Stimulated activated naive CD4-positive, alpha-beta T cell treated with Interleukin-2 at 50 U/mL for 16 hours (primary cell): Measurements from ENCODE around the gene NFIX.
"Not testable (repeated sequence)": the region's sequence is repeated elsewhere in the genome, so short reads cannot be mapped to it uniquely, and the experiment has no call there.

Experiments used
- DNase-seq: peaks from one replicate; lab custom pipeline; 2025; lab: John Stamatoyannopoulos, UW

The NFIX gene

GRCh38 chr19:12994701-12995595, at the start of gene NFIX:
NFIX (plus strand) TSS chr19:12995475; CDS start chr19:12995838, 363 bp downstream.
- DNase-seq: peak; percentile 52

- DNase-seq: peak; percentile 95
Observed at GRCh38 chr19:12945479-12946091, 49.7 kb upstream of the NFIX start, which contains the start of gene RAD23A. RAD23A (plus strand) TSS chr19:12945862; CDS start chr19:12945949, 87 bp downstream.

GRCh38 chr19:12946092-12946721, 49.1 kb upstream of the NFIX start:
- DNase-seq: peak; percentile 52

DNA sequence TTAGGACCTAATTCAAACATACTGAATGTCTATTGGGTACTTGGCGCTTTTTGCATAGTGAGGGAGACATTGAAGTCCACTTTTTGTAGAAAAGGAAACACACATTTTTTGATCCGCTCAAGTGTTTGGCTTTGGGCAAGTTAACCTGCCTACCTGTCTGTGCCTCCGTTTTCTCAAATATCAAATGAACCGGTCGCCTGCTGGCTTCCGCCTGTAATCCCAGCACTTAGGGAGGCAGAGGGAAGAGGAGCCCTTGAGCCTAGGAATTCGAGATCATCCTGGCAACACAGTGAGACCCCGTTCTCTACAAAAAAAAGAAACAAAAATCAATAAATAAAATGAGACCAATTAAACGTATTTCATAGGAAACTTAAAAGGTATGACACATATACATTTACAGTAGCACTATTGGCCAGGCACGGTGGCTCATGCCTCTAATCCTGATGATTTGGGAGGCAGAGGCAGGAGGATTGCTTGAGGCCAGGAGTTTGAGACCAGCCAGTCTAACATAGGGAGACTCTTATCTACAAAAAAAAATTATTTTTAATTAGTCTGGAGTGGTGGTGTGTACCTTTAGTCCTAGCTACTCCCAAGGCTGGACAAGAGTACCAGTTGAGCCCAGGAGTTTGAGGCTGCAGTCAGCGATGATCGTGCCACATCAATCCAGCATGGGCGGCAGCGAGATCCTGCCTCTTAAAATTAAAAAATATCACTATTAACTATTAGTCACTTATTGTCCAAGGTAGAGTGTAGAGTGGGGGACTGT, 48.4 kb upstream of the NFIX start:
- DNase-seq: no peak

DNA sequence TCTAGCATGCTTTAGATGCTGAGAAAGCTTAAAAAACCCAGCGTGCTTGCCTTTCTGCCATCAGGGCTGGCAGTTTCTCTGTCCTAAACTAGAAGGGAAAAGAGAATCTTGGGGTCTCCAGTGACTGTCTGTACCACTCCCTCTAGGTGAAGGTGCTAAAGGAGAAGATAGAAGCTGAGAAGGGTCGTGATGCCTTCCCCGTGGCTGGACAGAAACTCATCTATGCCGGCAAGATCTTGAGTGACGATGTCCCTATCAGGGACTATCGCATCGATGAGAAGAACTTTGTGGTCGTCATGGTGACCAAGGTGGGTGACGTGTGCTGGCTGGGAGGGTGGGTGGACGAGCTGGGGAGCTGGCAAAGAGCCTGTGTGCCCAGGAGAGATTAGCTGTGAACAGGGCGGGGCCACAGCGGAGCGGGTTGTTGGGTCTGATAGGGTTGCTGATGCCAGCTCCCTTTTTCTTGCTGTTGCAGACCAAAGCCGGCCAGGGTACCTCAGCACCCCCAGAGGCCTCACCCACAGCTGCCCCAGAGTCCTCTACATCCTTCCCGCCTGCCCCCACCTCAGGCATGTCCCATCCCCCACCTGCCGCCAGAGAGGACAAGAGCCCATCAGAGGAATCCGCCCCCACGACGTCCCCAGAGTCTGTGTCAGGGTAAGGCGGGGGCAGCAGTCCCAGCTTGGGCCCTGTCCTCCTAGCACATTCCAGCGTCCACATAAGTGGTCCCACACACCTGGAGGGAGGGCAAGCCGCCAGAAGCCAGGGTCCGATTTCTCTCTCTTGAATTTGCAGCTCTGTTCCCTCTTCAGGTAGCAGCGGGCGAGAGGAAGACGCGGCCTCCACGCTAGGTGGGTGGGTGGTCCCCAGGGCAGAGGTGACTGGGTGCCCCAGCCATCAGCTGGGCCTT, 47.3 kb upstream of the NFIX start:
- DNase-seq: no peak

GRCh38 chr19:12948612-12949362, 46.5 kb upstream of the NFIX start:
- DNase-seq: no peak

GRCh38 chr19:12949363-12950283, 45.7 kb upstream of the NFIX start:
- no peak for DNase-seq

GRCh38 chr19:12952050-12952449, 43.2 kb upstream of the NFIX start:
- not testable (repeated sequence) for DNase-seq

- DNase-seq: no peak
Observed at GRCh38 chr19:12952488-12953137, 42.7 kb upstream of the NFIX start.

DNA sequence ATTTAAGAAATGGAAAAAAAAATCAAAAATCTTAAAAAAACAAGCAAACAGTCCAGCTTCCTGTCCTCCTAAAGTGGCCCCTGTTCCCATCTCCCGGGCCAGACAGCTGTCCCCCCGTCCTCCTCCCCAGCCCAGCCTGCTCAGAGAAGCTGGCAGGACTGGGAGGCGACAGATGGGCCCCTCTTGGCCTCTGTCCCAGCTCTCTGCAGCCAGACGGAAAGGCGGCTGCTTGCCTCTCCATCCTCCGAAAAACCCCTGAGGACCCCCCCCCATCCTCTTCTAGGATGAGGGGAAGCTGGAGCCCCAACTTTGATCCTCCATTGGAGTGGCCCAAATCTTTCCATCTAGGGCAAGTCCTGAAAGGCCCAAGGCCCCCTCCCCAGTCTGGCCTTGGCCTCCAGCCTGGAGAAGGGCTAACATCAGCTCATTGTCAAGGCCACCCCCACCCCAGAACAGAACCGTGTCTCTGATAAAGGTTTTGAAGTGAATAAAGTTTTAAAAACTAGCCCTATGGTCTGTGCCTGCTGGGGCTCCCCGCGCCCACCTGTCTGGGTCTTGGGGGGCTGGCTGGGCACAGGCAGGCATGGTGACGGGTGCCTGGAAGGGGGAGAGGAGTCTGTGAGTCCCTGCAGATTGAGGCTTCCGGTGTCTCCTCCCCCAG, 42.0 kb upstream of the NFIX start:
- no peak for DNase-seq

DNA sequence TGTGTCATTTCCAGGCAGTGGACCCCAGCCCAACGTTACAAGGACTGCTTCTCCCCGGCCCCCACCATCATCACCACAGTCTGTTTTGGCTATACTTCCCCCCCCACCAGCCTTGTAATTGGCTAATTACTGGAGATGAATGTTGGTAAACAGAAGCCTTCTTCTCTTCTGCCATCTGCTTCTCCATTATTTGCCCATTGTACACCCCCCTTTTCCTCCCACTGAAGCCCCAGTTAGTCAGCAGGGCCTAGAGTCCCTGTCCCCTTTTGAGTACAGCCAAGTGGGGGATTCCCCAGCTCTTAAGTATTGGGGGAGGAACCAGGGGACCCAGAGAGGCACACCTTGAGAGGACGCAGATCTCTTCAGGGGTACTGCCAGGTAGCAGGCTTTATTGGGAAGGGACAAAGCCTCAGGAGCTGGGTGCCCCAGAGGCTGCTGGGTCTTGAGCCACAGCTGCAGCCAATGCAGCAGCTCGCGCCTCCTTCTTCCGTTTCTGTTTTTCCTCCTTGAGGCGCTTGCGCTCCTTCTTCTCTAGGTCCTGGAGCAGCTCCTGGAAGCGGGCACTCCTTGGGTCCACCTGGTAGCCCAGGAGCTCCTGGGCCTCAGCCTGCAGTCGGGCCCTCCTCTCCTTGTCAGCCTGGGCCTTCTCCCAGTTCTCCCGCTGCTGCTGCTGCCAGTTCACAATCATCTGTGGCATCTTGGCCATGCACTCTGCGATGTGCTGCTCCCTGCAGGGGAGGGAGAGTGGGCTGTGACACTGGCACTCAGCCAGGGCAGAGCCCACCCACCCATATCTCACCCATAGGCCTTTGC, 41.3 kb upstream of the NFIX start:
- no peak for DNase-seq

- no peak for DNase-seq
Observed at GRCh38 chr19:12954612-12954962, 40.7 kb upstream of the NFIX start.

DNA sequence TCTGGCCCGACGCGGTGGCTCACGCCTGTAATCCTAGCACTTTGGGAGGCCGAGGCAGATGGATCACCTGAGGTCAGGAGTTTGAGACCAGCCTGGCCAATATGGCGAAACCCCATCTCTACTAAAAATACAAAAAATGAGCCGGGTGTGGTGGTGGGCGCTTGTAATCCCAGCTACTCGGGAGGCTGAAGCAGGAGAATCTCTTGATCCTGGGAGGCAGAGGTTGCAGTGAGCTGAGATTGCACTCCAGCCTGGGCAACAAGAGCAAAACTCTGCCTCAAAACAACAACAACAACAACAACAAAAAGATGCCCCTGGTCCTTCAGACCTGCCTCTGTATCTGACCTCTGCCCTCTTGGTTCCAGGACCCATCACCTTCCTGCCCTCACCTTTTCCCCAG, 39.7 kb upstream of the NFIX start:
- DNase-seq: not testable (repeated sequence)

DNA sequence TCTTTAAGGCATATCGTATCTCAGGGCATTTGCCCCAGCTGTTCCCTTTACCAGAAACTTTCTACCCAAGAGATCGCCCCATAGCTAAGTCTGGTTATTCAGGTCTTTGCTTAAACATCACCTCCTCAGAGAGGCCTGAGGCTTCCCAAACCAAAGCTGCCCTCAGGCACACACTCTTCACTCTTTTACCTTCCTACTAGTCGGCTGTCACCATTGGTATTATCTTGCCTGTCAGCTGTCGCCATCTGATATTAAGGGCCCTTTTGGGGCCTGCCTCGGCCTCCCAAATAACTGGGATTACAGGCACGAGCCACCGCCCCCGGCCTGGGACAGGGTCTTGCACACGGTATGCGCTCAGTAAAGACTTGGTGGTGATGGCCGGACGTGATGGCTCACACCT, 39.3 kb upstream of the NFIX start:
- no peak for DNase-seq

- peak; percentile 80 for DNase-seq
Observed at GRCh38 chr19:12956446-12957388, 38.6 kb upstream of the NFIX start, which contains the start of gene GADD45GIP1. GADD45GIP1 (minus strand) TSS chr19:12957223; CDS start chr19:12957212, 11 bp downstream.

GRCh38 chr19:12957389-12957952, 37.8 kb upstream of the NFIX start:
- DNase-seq: not testable (repeated sequence)
